Cardiac septum (tissue), 1 donor: ENCODE measurements around the gene CADPS2. TPM values are rescaled to one million over a fixed set of nuclear protein-coding genes. Genes with fewer than 3 reads are reported as not detected.

Experiments used
- DNase-seq: peaks from one replicate; pipeline ENCODE4 v3.0.0-alpha.2; 2020; ENCODE audit warnings: low spot score
- intact Hi-C: fragments of 100-400 bp; cut with DNase I; formaldehyde crosslinking; loops from one replicate; pipeline ENCODE4 v1.14.0; 2022
- long read RNA-seq: library from polyadenylated mRNA; unstranded; transcript quantifications from one replicate; pipeline ENCODE4 v2.0.0, GENCODE V29; 2021
- total RNA-seq: library from RNA; stranded (reverse); fragmentation: NEBNext Ultra II Directional; extraction: Animal tissue kit (Norgen Biotek cat#: 25700); gene quantifications from one replicate; pipeline ENCODE4 v1.2.1, GENCODE V29; 2021
- donor health status: DM: no; HTN: no; CAD: no.

CADPS2 gene
- 6.3 TPM for total RNA-seq
- long read RNA-seq, partial matches to known transcripts = 0 of 9 reads
- long read RNA-seq, other reads (novel, unspliced or antisense) = 9 of 9 reads

DNA sequence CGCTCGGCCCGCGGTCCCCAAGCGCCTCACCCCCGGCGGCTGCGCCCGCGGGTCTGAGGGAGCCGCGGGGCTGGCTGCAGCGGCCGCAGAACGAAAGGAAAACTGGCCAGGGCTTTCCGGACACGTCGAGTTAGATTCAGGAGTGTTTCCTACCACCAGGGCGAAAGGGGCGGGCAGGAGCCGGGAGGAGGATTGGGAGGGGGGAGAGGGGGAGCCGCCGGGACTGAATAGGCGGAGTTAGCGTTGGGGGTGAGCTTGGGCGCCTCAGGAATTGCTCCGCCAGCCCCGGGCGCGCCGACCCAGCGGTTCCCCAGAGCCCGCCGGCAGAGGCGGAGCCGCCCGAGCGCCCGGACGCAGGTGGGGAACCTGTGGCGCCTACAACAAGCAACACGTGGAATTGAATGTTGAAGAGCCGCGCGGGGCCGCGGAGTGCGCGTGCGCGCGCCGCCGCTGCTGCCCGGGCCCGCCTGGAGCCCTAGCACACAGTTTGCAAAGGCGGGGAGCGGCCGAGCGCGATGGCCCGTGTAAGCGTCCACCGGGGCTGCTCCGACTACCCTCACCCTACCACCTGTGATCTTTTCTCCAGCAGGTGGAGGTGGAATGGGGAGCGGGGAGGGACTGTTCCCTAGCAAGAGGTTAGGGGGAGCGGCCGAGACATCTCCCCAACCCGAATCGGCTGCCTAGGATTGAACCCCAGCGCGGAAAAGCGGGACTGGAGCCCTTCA is at the start of gene CADPS2:
CADPS2 (minus strand) TSS at position 104 of the 725 bp plus-strand sequence. CDS start 123 bp downstream, outside the sequence.
- peak; percentile 89 for DNase-seq
- intact Hi-C loops = loop anchor here (2.0 kb wide), 1 partner anchor 84 kb away; no protein-coding TSS in a partner anchor

DNA sequence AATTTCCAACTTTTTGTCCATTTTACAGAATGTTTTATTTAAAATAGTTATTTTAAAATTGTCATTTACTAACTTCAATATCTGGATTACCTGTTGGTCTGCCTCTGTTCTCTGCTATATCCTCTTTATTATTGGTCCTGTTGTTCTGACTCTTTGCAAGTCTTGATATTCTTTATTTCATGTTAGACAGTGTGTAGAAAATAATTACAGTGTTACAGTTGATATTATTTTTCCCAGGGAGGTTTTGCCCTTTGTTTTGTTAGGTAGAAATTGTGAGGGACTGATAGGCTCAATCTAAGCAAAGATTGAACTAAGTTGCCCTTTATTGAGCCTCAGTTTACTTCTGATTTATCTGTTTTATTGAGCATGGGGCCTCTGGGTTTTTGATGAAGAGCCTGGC is 49.4 kb upstream of the CADPS2 start:
- intact Hi-C loops = no loop called here
- no peak for DNase-seq

DNA sequence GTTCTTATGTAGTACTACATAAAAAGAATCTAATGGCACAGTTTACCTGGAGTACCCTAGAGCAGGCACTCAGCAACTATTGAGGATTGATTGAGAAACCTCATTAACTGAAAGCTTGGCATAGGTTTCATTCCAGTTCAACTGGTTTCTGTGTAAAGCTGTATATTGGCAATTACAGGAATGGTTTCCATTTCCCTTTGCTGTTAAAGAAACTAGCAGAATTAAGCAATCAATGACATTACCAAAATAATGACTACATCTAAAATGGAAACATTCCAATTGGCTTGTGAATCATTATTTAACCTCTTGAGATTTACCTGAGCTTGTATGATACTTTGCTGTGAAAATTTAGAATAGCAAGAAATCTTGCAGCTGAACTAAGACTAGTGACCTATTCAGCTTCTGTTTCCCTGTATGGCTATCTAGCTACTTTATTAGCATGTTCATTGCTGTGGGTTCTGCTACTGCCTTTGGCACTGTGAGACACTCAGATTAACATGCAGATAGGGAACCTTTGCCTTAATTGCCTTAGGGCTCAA is 33.5 kb upstream of the CADPS2 start:
- no peak for DNase-seq
- intact Hi-C loops = no loop called here

DNA sequence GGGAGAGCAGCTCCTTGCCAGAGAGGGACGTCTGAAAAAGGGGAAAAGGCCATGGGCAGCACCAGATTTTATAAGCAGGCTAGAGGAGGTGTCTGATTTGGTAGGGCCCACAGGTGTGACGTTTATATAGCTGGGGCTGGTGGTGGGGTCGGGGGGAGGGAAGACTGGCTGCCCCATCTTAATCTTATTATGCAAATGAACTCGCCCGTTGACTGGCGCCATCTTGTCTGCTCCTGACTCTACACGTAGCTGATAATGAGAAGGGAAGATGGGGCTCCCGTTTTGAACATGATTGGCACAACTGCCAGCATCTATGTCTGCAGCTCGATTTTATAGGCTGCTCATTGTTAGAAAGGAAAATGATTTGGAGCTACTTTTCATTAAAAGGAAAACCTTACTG is 28.6 kb upstream of the CADPS2 start:
- intact Hi-C loops = no loop called here
- no peak for DNase-seq

DNA sequence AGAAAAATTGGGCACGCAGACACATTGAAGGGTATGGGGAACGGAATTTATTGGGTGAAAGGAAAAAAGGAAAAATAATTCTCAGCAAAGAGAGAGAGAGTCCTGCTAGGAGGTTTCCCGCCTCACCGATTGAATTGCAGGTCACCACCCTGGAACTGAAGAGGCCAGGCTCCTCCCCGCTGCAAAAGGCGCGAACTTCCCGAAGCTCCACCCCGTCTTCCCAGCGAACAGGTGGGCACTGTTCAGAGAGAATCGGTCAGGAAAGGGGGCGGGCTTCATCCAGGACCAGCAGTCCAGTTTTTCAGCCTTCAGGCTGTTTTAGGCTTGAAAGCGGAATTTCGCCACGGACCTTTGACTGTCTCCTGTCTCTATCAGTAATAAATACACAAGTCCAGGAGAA is 27.3 kb upstream of the CADPS2 start:
- intact Hi-C loops = no loop called here
- DNase-seq = no peak

DNA sequence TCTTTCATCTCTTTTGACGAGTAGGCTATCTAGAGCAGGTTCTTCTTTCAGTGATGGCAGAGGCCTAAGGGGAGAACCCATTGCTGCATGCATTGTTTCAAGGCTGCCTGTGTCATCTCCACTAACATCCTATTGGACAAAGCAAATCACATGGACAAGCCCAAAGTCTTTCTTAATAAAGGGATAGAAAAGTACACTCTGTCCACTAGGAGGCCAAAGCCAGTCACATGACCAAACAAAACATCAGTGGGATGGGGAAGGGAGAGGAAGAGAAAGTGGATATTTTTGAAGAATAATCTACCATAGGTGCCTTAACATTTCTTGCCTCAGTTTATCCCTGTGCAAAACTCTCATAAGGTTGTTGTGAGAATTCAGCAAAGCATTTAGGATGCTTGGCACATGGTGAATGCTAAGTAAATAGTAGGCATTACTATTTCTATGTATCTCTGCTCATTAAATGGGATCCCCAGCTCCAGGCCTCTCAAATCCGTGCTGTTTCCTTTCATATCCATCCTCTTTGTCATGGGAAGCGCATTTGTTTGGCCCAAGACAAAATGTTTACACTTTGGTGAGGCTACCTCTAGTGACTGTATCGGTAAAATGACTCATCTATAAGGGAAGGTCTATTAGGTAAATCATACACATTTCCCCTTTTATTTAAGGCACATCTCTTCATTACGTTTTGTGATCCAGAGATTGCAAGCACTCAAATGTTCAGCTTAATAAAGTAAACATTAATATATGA is 16.7 kb upstream of the CADPS2 start:
- intact Hi-C loops = no loop called here
- no peak for DNase-seq

DNA sequence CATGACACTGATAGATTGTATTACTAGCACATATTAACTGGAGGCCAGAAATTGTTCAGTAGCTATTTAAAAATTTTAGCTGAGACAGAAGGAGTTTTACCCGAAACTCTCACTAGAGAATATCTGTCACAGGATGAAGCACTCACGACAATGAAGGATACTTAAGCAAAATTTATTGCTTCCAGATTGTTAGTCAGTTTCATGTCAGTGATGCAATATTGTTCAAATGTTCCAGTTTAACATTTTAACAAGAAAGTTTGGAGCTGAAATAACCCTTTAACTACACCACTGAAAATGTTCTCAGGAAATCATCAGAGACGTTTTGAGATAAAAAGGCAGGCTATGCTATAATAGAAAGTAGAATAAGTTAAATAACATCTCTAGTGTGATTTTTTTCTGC is 15.0 kb upstream of the CADPS2 start:
- intact Hi-C loops = no loop called here

DNA sequence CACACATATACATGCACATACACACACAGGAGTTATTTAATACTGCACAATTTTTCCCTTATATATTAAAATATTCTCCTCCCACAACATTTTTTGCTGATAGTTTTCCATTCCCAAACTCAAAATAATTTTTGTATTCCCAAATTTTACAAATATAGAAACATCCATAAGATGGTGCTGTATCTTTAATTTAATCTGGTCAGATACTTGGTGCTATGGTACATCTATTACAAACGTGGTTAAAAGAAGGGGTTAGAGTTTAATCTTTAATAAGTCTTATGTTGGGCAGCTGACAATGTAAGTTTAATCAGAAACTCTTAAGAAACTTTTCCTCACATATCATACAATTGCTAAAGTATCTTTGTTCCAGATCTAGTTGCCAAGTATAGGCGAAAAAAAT is 10.2 kb upstream of the CADPS2 start:
- intact Hi-C loops = no loop called here
- no peak for DNase-seq

More for the DNA sequence above, 15.0 kb upstream of the CADPS2 start:
- no peak for DNase-seq

DNA sequence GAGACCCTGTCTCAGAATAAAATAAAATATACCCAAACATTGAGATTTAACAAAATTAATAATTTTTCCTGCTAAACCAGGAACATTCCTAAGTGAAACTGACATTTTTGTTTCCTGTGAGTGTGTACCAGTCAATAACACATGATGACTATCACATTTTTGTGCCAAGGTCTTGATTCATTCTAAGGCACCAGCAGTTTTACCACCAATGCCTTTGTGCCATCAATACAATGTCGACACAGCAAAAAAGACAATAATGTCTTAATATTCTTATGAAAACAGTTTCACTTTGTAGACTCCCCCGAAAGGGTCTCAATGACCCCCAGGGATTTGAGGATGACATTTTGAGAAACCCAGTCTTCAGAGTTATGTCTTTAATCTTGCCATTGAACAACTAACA is 7.2 kb upstream of the CADPS2 start:
- DNase-seq = no peak

DNA sequence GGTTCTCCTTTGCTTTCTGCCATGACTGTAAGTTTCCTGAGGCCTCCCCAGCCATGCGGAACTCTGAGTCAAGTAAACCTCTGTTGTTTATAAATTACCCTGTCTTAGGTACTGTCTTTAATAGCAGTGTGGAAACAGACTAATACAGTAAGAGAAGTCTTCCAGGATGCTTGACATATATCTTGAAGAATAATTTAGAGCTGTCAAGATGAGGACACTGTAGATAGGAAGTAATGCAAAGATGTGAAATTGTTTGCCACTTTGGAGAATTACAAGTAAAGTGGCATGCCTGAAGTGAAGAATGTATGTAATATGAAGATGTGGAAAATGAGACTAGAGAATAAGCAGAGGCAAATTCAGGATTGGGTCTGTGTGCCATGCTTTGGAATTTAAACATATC is 2.9 kb upstream of the CADPS2 start:
- no peak for DNase-seq
- intact Hi-C loops = no loop called here

More for the DNA sequence above, 7.2 kb upstream of the CADPS2 start:
- intact Hi-C loops = no loop called here

DNA sequence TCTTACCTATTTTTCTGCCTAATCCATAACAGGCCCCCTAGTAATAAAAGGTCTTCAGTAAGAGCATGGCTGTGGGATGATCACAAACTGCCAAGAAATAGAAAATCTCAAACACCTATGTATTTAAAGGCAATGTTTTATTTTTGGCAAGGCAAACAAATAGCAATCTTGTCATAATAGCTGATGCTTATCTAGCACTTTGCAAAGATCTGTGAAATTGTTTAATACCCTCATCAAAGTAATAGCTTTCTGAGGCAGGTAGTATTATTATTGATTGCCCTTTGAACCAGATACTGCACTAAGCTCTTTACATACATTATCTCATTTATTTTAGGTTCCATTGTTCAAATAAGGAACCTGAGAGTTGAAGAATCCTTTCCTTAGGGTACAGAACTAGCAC is 1.6 kb upstream of the CADPS2 start:
- no peak for DNase-seq
- intact Hi-C loops = loop anchor here (2.0 kb wide), 1 partner anchor 85 kb away; no protein-coding TSS in a partner anchor

DNA sequence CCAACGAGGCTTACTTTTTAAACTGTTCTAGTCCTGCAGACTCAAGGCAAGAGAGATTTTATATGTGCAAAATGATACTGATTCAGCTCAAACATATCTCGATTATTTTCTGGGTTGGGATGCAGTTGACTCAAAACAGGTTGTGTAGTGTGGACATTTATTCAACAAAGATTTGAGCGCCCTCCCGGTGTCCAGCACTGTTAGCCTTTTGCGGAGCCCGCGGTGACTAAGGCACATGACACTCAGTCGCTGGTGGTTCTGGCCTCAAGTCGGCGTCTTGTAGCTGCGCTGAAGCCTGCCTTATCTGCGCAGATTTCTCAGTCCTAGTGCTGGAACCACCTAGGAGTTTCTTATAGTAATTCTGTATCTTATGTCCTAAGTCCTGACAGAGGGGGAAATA is 938 bp upstream of the CADPS2 start:
- peak; percentile 77 for DNase-seq
- intact Hi-C loops = loop anchor here (2.0 kb wide), 1 partner anchor 84 kb away; no protein-coding TSS in a partner anchor

DNA sequence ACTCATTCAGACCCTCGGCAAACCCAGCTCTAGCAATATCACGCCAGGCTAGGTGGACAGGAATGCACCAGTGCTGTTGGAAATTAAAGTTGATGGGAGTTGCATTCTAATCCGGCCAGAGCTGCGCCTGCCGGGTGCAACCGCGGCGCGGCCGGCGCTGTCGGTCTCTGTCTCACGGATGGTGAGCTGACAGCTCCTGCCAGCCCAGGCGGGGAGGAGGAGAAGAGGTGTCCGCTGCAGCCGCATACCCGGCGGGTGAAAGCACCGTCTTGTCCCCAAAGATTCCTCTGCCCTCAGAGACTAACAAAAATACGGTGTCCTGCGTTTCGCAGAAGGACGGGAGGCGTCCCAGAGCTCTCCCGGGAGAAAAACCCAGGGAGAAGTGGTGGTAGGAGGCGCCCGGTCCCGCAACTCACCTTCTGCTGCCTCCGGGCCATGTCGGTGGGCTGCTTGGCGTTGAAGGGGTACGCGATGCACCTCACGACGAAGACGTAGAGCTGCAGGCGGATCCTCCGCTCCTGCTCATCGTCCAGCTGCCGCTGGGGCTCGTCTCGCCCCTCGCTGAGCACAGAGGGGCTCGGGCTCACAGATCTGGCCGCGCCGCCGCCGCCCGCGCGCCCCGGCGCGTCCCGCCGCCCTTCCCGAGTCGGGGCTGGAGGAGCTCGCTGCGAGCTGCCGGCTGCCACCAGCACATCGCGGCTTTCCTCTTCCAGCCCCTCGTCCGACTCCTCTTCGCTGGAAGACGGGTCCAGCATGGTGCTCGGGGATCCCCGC is 490 bp downstream of the CADPS2 start:
- intact Hi-C loops = loop anchor here (2.0 kb wide), 1 partner anchor 83 kb away; no protein-coding TSS in a partner anchor
- no peak for DNase-seq

DNA sequence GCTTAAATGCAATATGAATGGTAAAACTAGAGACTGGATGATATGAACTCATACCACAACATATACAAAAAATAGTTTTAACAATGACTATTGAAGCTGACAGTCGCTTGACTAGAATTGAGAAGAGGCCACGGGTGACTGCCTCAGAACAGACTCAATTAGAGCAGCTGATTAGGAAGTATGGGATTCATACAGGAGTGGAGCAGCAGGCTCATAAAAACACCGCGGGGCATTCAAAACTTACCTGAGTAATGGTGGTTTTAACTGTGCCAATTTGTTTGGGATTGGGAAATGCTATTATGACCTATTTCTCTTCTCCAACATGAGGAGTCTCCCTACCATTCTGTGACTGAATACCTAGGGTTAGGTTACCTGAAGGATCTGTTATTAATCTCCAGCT is 2.1 kb downstream of the CADPS2 start:
- intact Hi-C loops = no loop called here
- no peak for DNase-seq

DNA sequence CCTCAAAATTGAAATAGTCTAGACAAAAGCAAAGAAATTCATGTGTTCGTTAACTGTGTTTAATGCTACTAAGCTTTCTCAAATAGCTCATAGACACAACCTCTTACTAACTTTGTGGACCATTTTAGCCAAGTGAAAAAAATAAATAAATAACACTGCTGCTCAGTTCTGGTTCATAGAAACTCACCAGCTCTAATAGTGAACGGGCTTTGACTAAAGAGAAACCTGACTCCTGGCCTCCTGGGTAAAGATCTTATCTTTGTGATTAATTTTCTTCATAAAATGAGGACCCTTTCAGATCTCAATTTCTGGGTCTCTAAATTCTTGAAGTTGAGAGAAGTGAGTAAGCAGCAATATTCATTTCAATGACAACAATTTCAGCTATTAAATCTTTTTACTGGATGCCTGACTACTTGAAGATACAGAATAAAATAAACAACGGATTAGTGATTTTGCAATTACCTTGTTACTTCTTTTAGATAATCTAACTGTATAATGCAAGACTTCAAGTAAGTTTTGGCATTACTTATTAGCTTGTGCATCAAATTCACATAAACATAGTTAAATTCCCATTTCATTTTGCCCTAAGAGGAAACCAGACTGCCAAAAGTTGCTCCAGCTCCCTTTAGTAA is 3.1 kb downstream of the CADPS2 start:
- intact Hi-C loops = no loop called here
- DNase-seq = no peak

DNA sequence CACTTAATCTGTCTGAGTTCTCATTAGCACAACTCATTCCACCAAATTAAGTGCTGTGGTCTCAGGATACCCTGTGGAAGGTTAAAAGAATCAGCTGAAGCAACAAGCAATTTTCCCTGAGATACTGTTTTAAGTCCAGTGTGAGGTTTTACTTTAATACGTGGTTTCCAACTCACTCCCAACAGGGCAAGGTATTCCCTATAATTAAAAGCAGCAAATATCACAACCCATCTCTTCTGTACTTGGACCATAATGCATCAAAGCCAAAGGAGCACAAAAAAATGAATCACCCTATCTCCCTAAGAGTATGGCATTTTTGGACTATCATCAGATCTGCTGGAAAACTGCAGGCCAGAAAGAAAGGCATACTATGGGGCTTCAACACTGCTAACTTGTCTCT is 4.9 kb downstream of the CADPS2 start:
- no peak for DNase-seq
- intact Hi-C loops = no loop called here

DNA sequence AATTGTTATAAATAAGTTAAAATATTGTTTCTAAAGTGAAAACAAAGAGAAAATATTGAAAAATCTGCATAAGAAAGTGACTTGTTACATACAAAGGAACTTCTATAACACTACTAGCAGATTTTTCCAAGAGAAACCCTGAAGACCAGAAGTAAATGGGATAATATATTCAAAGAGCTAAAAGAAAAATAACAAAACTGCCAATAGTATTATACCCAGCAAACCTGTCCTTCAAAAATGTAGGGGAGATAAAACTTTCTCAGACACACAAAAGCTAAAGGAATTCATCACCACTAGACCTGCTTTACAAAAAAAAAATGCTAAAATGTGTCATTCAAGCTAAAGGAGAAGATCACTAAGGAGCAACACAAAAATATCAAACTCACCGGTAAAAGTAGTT is 17.0 kb downstream of the CADPS2 start:
- DNase-seq = no peak
- intact Hi-C loops = no loop called here

DNA sequence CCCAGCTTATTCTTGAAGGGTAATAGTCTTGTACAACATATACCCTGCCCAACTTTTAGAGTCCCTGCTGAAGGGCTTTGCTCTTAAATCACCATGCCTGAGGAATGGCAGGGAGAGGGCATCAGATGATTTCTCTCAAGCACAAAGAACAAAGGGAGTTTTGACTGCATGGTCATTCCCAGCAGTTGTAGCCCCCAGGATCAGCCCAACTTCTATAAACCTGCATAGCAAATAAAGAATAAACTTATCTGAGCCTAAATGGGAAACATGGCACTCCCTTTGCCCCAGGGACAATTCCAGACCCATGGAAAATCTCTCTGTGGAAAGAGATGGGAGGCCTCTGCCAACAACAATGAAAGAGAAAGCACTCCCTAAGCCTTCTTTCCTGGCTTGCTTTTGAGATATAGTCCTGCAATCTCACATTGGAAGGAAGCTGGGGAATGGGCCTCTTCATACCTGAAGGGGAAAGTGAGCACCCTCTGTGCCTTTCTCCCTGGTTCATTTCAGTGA is 18.7 kb downstream of the CADPS2 start:
- intact Hi-C loops = no loop called here
- DNase-seq = no peak

DNA sequence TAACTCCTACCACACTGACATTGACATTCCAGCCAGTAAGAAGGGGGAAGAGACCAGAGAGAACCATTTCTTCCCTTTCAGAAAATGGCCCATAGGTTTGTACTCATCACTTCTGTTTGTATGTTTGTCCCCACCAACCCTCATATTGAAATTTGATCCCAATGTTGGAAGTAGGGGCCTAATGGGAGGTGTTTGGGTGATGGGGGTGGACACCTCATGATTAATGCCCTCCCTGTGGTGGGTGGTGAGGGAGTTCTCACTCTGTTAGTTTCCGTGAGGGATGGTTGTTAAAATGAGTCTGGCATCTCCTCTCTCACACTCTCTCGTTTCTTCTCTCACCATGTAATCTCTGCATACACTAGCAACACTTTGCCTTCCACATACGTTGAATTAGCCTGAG is 21.4 kb downstream of the CADPS2 start:
- intact Hi-C loops = no loop called here
- no peak for DNase-seq
